Stimulated activated CD8-positive, alpha-beta memory T cell treated with anti-CD3 and anti-CD28 coated beads, Interleukin-7, amount 100 ng/mL, for 24 hours (primary cell): ENCODE measurements around the gene KRTAP5-4.
A peak's percentile ranks its signal among the peaks of the same experiment; 100 is the strongest.
"Not testable (repeated sequence)": the region's sequence is repeated elsewhere in the genome, so short reads cannot be mapped to it uniquely, and the experiment has no call there.

Source experiments
- DNase-seq: peaks from one replicate; pipeline ENCODE4 v3.0.0-alpha.2; 2020; ENCODE audit warnings: low read depth

KRTAP5-4 gene

GRCh38 chr11:1637628-1638027 lies 15.7 kb upstream of the KRTAP5-4 start:
- no peak for DNase-seq

GRCh38 chr11:1636291-1636950 lies 14.5 kb upstream of the KRTAP5-4 start:
- no peak for DNase-seq

- no peak for DNase-seq
Observed at GRCh38 chr11:1633864-1634263, 11.9 kb upstream of the KRTAP5-4 start.

- DNase-seq = no peak
Observed at GRCh38 chr11:1632053-1632714, 10.2 kb upstream of the KRTAP5-4 start.

DNA sequence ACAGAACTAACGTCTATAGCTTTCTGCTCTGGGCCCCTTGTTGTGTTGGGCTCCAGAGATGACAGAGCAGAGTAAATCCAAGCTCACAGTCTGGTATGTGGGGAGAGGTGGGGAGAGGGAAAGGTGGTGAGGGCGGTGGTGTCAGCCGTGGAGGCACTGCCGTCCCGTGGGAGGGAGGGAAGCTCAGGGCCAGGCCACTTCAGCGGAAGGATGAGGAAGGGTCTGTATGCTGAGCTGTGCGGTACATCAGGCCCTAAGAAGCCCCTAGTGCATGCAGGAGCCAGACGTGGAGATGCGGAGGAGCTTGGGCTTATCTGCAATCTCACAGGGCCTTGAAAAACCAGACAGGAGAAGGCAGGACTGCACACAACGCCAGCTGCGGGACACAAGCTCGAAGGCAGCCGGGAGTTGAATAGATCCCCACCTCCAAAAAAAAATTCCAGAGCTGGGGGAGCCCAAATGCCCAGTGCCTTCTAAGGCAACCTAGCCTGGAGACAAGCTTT lies 9.2 kb upstream of the KRTAP5-4 start:
- no peak for DNase-seq

- no peak for DNase-seq
Observed at GRCh38 chr11:1630271-1630670, 8.3 kb upstream of the KRTAP5-4 start.

DNA sequence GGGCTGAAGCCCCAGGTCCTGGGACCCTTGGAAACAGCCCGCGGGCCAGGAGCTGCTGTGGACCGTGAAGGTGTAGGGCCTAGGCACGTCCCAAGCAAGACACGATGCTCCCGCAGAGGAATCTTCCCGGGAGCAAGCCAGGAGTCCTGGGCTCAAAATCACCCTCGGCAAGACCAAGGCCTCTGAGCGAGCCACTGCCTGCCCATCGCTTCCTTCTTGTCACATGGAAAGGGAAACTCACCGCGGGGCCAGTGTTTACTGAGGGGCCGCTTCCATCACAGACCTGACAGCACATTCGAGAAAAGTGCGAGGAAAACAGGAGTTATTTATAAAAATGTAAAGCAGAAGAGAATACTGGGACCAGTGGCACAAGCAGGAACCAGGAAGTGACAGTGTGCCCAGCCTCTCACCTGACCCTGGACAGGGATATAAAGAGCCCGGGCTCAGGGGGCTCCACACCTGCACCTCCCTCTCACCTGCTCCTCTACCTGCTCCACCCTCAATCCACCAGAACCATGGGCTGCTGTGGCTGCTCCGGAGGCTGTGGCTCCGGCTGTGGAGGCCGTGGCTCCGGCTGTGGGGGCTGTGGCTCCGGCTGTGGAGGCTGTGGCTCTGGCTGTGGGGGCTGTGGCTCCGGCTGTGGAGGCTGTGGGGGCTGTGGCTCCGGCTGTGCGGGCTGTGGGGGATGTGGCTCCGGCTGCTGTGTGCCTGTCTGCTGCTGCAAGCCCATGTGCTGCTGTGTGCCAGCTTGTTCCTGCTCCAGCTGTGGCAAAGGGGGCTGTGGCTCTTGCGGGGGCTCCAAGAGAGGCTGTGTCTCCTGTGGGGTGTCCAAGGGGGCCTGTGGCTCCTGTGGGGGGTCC lies 7.6 kb upstream of the KRTAP5-4 start, which contains the start of gene KRTAP5-5:
Gene KRTAP5-5 (plus strand): TSS at position 450 of the 860 bp plus-strand sequence. CDS start 66 bp downstream, at position 516.
- DNase-seq = no peak

DNA sequence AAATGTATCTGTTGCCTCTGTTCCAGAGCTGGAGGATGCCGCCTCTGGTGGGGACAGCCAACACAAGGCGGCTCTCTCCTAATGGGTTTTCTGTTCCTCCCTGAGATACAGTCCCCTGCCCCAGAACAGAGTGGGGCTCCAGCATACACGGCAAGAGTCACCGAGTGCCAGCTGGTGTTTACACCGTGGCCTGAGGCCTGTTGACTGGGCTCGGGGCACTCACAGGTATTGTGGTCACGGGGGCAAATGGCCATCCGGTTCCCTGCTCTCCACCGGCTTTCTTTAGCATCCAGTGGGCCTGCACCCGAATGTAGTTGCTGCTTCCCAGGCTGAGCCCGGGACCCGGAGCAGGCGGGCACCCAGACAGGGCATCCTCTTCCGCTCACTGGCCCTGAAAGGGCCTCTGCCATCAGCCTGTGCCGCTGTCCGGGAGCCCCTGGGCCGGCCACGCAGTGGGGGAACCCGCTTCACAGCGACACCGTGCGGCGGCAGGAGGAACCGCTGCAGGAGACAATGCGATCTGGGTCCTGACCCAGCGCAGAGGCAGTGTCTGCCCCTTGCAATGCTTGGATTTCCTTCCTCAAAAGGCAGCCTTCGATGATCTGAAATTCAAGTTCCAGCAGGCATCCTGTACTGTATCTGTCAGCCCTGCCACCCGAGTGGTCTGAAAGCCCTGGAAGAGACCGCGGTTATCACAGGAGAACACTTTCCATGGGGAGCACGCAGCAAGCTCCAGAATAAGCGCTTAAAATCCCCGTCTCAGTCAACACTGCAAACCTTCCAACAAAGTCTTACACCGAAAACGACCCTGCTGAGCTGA lies 6.8 kb upstream of the KRTAP5-4 start:
- peak; percentile 28 for DNase-seq

DNA sequence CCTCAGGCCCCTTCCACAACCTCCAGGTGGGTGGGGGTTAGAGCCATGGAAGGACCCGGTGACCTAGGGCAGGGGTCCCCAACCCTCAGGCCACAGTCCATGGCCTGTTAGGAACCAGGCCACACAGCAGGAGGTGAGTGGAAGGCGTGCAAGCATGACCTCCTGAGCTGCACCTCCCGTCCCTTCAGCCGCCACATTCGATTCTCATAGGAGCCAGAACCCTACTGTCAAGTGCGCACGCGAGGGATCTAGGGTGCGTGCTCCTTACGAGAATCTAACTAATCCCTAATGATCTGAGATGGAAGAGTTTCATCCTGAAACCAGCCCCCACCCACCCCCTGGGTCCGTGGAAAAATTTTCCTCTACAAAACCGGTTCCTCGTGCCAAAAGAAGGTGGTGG lies 3.6 kb upstream of the KRTAP5-4 start:
- DNase-seq = no peak

DNA sequence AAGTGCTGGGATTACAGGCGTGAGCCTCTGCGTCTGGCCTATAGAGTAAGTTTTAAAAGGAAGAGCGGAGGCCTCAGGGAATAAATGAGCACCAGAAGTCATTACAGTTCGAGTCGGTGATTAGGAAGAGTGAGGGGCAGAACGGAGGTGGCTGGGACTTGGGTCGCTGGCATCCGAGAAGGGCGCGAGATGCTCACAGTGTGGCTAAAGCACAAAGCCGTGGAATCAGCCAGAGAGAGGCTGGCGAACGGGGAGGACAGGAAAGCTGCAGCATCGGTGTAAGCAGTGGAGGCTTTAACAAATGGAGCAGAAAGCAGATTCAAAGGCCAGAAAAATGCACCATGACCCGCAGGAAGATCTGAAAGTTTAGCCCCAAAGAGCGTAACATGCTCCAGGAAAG lies 2.7 kb upstream of the KRTAP5-4 start:
- no peak for DNase-seq

- no peak for DNase-seq
Observed at GRCh38 chr11:1623716-1624115, 1.8 kb upstream of the KRTAP5-4 start.

DNA sequence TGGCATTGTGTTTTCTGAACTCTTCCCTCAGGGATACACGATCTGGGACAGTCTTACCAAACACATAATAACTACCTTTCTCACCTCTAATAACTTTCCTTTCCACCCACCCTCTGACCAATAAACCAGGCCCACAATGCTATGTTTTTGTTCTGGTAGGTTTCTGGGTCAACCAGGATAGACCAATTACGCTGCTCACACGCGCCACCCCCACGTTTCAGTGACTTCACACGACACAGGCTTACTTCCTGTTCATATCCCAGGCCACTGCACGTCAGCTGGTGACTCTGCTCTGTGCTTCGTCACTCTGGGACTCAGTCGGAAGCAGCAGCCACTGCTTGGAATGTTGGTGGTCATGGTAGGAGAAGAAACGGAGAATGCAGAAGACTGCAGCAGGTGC lies 2.5 kb downstream of the KRTAP5-4 start:
- no peak for DNase-seq

DNA sequence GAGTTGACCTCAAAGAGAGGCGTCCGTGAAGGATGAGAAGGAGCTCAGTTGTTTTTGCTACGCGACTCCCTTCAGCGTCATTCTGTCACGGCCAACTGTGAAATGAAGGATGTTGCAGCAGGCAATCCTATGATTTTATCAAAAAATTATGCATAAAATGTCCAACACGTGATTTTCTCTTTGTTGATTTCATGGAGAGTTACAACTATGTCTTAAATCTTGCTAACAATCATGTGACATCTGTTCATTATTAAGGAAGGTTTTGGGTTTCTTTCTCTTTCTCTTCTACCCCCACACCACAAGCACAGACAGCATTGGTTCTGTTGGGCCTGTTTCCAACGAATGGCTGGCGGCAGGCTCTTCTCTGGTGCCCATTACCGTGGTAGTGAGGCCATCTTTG lies 3.7 kb downstream of the KRTAP5-4 start:
- DNase-seq = no peak

DNA sequence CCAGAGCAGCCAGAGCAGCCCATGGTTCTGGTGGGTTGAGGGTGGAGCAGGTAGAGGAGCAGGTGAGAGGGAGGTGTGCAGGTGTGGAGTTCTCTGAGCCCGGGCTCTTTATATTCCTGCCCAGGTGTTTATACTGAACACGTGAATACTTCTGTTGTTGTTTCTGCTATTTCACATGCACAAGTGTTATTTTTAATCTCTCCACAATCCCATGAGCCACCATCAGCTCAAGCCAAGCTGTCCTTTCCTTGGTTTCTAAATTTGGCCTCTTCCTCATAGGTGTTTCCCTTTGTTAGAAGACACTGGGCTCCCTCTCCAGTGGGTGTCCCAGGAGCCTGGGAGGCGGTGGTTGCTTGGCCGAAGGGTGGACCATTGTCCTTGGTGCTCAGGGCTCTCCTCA lies 13.6 kb downstream of the KRTAP5-4 start, which contains the start of gene KRTAP5-3:
Gene KRTAP5-3 (minus strand): TSS at position 101 of the 400 bp plus-strand sequence. CDS start 78 bp downstream, at position 23.
- no peak for DNase-seq

- not testable (repeated sequence) for DNase-seq
Observed at GRCh38 chr11:1607901-1608300, 14.0 kb downstream of the KRTAP5-4 start.

- DNase-seq = not testable (repeated sequence)
Observed at GRCh38 chr11:1607156-1607845, 14.6 kb downstream of the KRTAP5-4 start.

DNA sequence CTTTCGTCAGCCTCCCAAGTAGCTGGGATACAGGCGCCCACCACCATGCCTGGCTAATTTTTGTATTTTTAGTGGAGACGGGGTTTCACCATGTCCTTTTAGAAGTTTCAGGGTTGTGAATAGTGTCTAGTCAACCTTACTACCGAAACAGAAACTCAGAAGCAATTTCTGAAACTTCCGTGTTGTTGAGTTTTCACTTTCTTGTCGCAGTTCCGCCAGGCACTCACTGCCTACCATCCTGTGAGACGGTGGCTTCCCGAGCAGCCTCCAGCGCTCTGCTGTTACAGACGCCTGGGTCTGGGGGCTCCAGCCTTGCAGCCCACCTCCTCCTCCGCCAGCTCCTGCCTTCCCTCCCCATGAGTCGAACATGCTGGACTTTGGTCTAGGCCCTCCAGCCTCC lies 16.0 kb downstream of the KRTAP5-4 start:
- DNase-seq = not testable (repeated sequence)

- no peak for DNase-seq
Observed at GRCh38 chr11:1604711-1605110, 17.2 kb downstream of the KRTAP5-4 start.

DNA sequence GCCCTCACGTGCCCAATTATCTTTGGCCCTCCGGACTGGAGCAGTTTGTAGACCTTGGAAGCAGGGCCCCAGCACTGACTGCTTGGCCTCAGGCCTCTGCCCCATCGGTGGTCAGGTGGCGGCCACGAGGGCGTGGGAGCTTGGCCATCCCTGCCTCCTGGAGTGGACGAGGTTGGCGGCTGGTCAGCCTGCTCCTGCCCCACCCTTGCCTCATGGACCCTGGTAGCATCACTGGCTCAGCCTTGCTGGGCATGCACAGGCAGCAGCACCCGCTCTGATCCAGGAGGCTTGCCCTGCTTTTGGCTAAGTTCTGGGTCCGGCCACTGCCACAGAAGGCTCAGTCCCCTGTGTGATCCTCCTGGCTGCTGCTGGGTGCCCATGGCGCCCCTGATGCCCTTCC lies 17.8 kb downstream of the KRTAP5-4 start:
- no peak for DNase-seq

DNA sequence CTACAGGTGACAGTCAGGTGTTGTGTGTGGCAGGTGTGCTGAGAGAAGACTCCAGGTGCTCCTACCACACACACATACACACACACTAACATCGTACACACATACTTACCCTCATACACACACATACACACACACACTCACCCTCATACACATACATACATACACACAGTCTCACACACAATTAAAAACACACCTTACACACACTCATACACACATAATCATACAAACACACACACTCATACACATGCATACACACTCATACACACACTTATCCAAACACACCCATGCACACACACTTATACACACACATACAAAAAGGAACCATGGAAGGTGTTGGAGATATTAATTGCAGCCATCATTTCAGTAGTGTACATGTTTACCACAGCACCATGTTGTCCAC lies 18.3 kb downstream of the KRTAP5-4 start:
- DNase-seq = no peak

- not testable (repeated sequence) for DNase-seq
Observed at GRCh38 chr11:1601663-1602062, 20.3 kb downstream of the KRTAP5-4 start.
